Ascending aorta (tissue), 2 donors: ENCODE data around the gene LAMB2. TPM values are rescaled to one million over a fixed set of nuclear protein-coding genes. Genes with fewer than 3 reads are reported as not detected.
A peak's percentile ranks its signal among the peaks of the same experiment; 100 is the strongest.

ENCODE experiments used
- DNase-seq, 2 donors: peaks; one replicate each; pipeline ENCODE4 v3.0.0-alpha.2; 2019; ENCODE audit warnings: low spot score in 2 of 2
- H3K27ac ChIP-seq, 2 donors: fragments of 200-600 bp; sonication (generic); one replicate each; pipeline ENCODE4 v1.5.1; 2016 to 2017; ENCODE audit warnings: mild to moderate bottlenecking in 1 of 2
- H3K27me3 ChIP-seq: fragments of 200-600 bp; sonication (generic); one replicate; pipeline ENCODE4 v1.5.1; 2017
- H3K36me3 ChIP-seq, 2 donors: fragments of 200-600 bp; sonication (generic); one replicate each; pipeline ENCODE4 v1.5.1; 2016
- H3K4me1 ChIP-seq, 2 donors: fragments of 200-600 bp; sonication (generic); one replicate each; pipeline ENCODE4 v1.5.1; 2016 to 2017; ENCODE audit warnings: mild to moderate bottlenecking in 1 of 2
- H3K4me3 ChIP-seq, 2 donors: fragments of 200-600 bp; sonication (generic); one replicate each; pipeline ENCODE4 v1.5.1; 2016 to 2017; ENCODE audit warnings: mild to moderate bottlenecking in 1 of 2
- H3K9me3 ChIP-seq, 2 donors: fragments of 200-600 bp; sonication (generic); one replicate each; pipeline ENCODE4 v1.5.1; 2016
- intact Hi-C: fragments of 100-400 bp; cut with DNase I; formaldehyde crosslinking; loops from one replicate; pipeline ENCODE4 v1.15.1; 2023
- total RNA-seq: library from RNA; depleted of rRNA; stranded (reverse); fragments of >200 nt; gene quantifications from one replicate; pipeline ENCODE4 v1.1.0, GENCODE V29; 2016
- TF ChIP-seq, protein P1 (sequence below), 3 experiments: fragments of 200-600 bp in 2 of 3; fragments of 450-650 bp in 1 of 3; sonication (generic) in 2 of 3; IDR thresholded peaks; one replicate each; pipeline ENCODE4 v1.5.1; 2016 to 2019; ENCODE audit warnings: antibody characterized with exemption in 3 of 3, mild to moderate bottlenecking in 1 of 3, moderate library complexity in 1 of 3

Gene LAMB2
- total RNA-seq, 1 donor from 2014 or later = 1,772 TPM

DNA sequence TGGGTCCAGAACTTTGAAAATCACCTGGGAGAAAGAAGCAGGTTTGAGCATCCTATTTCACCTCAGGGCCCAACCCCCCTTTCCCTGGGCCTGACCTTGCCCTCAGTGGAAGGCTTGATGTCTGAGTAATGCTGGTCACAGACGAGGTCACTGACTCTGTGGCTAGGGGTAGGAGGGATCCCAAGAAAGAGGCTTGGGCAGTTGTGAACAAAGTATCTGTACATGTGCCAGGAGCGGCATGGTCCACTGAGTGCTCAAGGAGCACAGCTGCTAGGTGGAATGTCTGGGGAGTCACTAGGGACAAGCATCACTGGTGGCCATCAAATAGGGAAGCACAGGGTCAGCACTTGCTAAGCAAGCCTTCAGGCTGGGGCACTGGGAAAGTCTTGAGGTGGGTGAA, 25.9 kb upstream of the LAMB2 start:
- Histone ChIP-seq H3K4me1 (no peaks in the 10 kb centered on the region), H3K36me3 (peaks cover 21 to 22% of the 10 kb centered on the region in 2 donors), H3K27me3 (no peaks in the 10 kb centered on the region), H3K9me3 (no peaks in the 10 kb centered on the region), H3K27ac (no peak overlapping the region), H3K4me3 (no peak overlapping the region)
- TF ChIP-seq, protein P1, sequence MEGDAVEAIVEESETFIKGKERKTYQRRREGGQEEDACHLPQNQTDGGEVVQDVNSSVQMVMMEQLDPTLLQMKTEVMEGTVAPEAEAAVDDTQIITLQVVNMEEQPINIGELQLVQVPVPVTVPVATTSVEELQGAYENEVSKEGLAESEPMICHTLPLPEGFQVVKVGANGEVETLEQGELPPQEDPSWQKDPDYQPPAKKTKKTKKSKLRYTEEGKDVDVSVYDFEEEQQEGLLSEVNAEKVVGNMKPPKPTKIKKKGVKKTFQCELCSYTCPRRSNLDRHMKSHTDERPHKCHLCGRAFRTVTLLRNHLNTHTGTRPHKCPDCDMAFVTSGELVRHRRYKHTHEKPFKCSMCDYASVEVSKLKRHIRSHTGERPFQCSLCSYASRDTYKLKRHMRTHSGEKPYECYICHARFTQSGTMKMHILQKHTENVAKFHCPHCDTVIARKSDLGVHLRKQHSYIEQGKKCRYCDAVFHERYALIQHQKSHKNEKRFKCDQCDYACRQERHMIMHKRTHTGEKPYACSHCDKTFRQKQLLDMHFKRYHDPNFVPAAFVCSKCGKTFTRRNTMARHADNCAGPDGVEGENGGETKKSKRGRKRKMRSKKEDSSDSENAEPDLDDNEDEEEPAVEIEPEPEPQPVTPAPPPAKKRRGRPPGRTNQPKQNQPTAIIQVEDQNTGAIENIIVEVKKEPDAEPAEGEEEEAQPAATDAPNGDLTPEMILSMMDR (IDR thresholded peaks at IDR 0.05) = no peak
- DNase-seq = no peak
- intact Hi-C loops = no loop called here

DNA sequence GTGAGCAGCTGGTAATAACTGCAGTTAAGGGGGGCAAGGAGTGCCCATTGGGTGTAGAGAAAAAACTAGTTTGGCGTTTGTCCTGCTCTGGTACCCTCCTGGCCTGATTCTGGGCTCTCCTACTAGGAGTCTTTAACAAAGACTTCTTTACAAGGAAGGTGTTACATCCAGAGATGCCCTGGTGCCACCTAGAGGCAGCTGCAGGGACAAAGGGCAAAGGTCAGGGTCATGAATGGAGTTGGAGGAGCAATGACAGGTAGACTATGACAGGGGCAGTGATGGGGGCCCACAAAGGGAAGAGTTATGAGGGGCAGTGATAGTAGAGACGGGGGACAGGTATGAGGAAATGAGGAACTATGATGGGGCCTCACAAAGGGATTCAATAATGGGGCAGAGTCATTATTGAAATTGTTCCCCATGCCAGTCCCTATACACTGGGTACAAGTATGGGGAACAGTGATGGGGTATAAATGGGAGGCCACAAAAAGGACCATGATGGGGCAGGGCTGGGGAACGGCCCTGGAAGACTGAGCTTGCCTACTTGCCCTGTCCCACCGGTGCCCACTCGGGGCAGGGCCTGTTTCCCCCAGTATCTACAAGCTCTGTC, 25.4 kb upstream of the LAMB2 start:
- intact Hi-C loops = no loop called here

DNA sequence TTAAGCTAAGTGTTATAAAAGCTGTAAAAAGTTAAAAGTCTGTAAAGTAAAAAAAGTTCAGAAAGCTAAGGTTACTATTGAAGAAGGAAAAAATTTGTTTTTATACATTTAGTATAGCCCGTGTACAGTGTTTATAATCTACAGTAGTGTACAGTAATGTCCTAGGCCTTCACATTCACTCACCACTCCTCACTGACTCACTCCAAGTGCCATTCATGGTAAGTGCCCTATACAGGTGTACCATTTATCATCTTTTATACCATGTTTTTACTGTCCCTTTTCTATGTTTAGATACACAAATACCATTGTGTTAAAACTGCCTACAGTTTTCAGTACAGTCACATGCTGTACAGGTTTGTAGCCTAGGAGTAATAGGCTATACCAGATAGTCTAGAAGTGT, 24.4 kb upstream of the LAMB2 start:
- intact Hi-C loops = no loop called here
- H3K9me3 ChIP-seq = no peaks in the 10 kb centered on the region
- peaks cover 6 to 7% of the 10 kb centered on the region in 2 donors for H3K36me3 ChIP-seq
- H3K4me3 ChIP-seq = no peak overlapping the region
- TF ChIP-seq, protein P1 (IDR thresholded peaks at IDR 0.05) = no peak
- no peak for DNase-seq
- H3K4me1 ChIP-seq = no peaks in the 10 kb centered on the region
- no peak overlapping the region for H3K27ac ChIP-seq
- no peaks in the 10 kb centered on the region for H3K27me3 ChIP-seq

More for the DNA sequence above, 25.4 kb upstream of the LAMB2 start:
- H3K9me3 ChIP-seq = no peaks in the 10 kb centered on the region
- no peaks in the 10 kb centered on the region for H3K4me1 ChIP-seq
- H3K36me3 ChIP-seq = peaks cover 15 to 16% of the 10 kb centered on the region in 2 donors
- no peak for DNase-seq
- no peaks in the 10 kb centered on the region for H3K27me3 ChIP-seq
- no peak overlapping the region for H3K4me3 ChIP-seq
- no peak overlapping the region for H3K27ac ChIP-seq
- TF ChIP-seq, protein P1 (IDR thresholded peaks at IDR 0.05) = peak in 2 of 3 experiments; percentile 23 to 34

DNA sequence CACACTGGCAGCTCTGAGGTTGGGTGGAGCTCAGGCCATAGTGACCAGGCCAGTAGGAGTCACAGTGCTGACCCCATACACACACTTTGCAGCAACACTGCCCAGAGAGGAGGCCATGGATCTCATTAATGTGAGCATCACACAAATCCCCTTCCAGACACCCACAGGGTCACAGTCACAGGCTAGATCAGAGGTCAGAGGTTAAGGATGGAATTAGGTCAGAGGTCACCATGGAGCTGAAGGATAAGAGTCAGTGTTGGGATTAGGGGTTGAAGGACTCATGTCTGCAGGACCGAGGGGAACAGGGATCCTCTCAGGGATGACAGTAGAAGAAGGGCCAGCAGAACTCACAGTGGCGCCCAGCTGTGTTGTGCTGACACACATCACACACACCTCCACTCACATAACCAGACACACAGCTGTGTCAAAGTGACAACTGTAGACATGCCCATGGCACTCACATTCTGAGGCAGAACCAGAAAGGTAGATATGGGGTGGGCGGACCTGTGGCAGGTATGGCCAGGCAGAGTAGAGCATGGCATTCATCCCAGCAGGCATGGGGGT, 20.6 kb upstream of the LAMB2 start:
- H3K4me1 ChIP-seq = no peaks in the 10 kb centered on the region
- no peak for DNase-seq
- H3K9me3 ChIP-seq = no peaks in the 10 kb centered on the region
- TF ChIP-seq, protein P1 (IDR thresholded peaks at IDR 0.05) = no peak
- no peak overlapping the region for H3K27ac ChIP-seq
- no peaks in the 10 kb centered on the region for H3K27me3 ChIP-seq
- no peak overlapping the region for H3K4me3 ChIP-seq
- no peaks in the 10 kb centered on the region for H3K36me3 ChIP-seq
- intact Hi-C loops = no loop called here

DNA sequence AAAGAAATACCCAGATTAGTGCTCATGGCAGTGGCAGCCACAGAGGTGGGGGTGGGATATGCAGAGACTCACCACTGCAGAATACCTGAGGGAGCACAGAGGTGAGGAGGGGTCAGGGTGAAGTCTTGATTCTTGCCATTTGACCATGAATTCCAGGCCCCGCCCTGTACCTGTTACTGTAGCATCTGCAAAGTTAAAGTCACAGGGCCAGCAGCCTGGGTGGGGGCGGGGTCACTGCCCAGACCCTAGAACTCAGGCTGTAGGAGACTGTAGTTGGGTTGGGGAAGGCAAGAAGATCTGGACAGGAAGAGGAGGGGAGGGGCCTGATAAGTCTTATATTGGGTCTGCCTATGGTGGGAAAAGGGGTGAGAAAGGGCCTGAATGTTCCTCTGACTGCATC, 18.8 kb upstream of the LAMB2 start:
- H3K4me1 ChIP-seq = no peaks in the 10 kb centered on the region
- intact Hi-C loops = no loop called here

More for the DNA sequence above, 18.8 kb upstream of the LAMB2 start:
- H3K9me3 ChIP-seq = no peaks in the 10 kb centered on the region
- no peaks in the 10 kb centered on the region for H3K27me3 ChIP-seq
- H3K27ac ChIP-seq = no peak overlapping the region
- no peaks in the 10 kb centered on the region for H3K36me3 ChIP-seq
- TF ChIP-seq, protein P1 (IDR thresholded peaks at IDR 0.05) = no peak
- DNase-seq = no peak
- no peak overlapping the region for H3K4me3 ChIP-seq
